SK-N-SH (cell line): ENCODE data around the gene LRRIQ3. TPM values are rescaled to one million over a fixed set of nuclear protein-coding genes. Genes with fewer than 3 reads are reported as not detected.

Experiments
- CTCF ChIA-PET: fragments of 300-600, 350-600 bp; formaldehyde crosslinking; extraction: SDS; loops from one replicate; lab custom pipeline; 2021; lab: Yijun Ruan, JAX
- POLR2A ChIA-PET: fragments of 350-600 bp; sonication (Branson Sonifier 250); formaldehyde crosslinking; extraction: SDS; loops from one replicate; lab custom pipeline; 2020; ENCODE audit warnings: antibody characterized with exemption, inconsistent platforms; lab: Yijun Ruan, JAX
- DNase-seq: peaks from one replicate; pipeline ENCODE4 v3.0.0; 2012
- H2AFZ ChIP-seq: fragments of 200-600 bp; sonication (generic); 2 replicates; pipeline ENCODE4 v1.8.1; 2016; ENCODE audit warnings: antibody characterized with exemption, mild to moderate bottlenecking, low read depth
- H3F3A ChIP-seq: fragments of 200-600 bp; sonication (generic); replicated peaks from 2 replicates; pipeline ENCODE3; 2016; ENCODE audit warnings: antibody characterized with exemption, mild to moderate bottlenecking; ENCODE audit not compliant: insufficient read depth
- H3K27ac ChIP-seq, 2 experiments: fragments of 200-500 bp in 1 of 2; fragments of 200-600 bp in 1 of 2; sonication (Bioruptor generic) in 1 of 2; sonication (generic), shearing (Covaris generic) in 1 of 2; 2 replicates each; pipeline versions ENCODE4 v1.5.1 to v1.6.1; 2014 to 2016; ENCODE audit warnings: low read depth in 2 of 2, inconsistent platforms in 1 of 2, low read length in 1 of 2, mild to moderate bottlenecking in 1 of 2, mixed read lengths in 1 of 2
- H3K27me3 ChIP-seq: fragments of 200-600 bp; sonication (generic), shearing (Covaris generic); 2 replicates; pipeline ENCODE4 v1.6.1; 2016; ENCODE audit warnings: mixed run types; ENCODE audit not compliant: insufficient read depth
- H3K36me3 ChIP-seq, 2 experiments: fragments of 200-500 bp in 1 of 2; fragments of 200-600 bp in 1 of 2; sonication (Bioruptor generic) in 1 of 2; sonication (generic) in 1 of 2; replicated peaks in 1 of 2; 2 replicates each; pipeline versions ENCODE3 to v1.5.1; 2014 to 2016; ENCODE audit warnings: low read length in 1 of 2, mild to moderate bottlenecking in 1 of 2; ENCODE audit not compliant: insufficient read depth in 2 of 2, control insufficient read depth in 1 of 2
- H3K4me1 ChIP-seq, 2 experiments: fragments of 200-500 bp in 1 of 2; fragments of 200-600 bp in 1 of 2; sonication (Bioruptor generic) in 1 of 2; sonication (generic), shearing (Covaris generic) in 1 of 2; 2 replicates each; pipeline versions ENCODE4 v1.5.1 to v1.6.1; 2014 to 2016; ENCODE audit warnings: low read depth in 1 of 2, low read length in 1 of 2, mixed run types in 1 of 2; ENCODE audit not compliant: insufficient read depth in 2 of 2, control insufficient read depth in 1 of 2
- H3K4me2 ChIP-seq: fragments of 200-600 bp; sonication (generic), shearing (Covaris generic); 2 replicates; pipeline ENCODE4 v1.6.1; 2017; ENCODE audit warnings: mixed run types
- H3K4me3 ChIP-seq, 2 experiments: fragments of 200-500 bp in 1 of 2; fragments of 200-600 bp in 1 of 2; sonication (Bioruptor generic) in 1 of 2; sonication (generic), shearing (Covaris generic) in 1 of 2; 2 replicates each; pipeline versions ENCODE4 v1.5.1 to v1.8.1; 2014 to 2016; ENCODE audit warnings: low read depth in 2 of 2, inconsistent platforms in 1 of 2, low read length in 1 of 2, mild to moderate bottlenecking in 1 of 2, mixed read lengths in 1 of 2, moderate library complexity in 1 of 2
- H3K79me2 ChIP-seq: fragments of 200-600 bp; sonication (generic); 2 replicates; pipeline ENCODE4 v1.8.1; 2017; ENCODE audit warnings: mild to moderate bottlenecking; ENCODE audit not compliant: insufficient read depth
- H3K9ac ChIP-seq: fragments of 200-600 bp; sonication (generic); 2 replicates; pipeline ENCODE4 v1.6.1; 2017; ENCODE audit warnings: mixed run types
- H3K9me2 ChIP-seq: fragments of 200-600 bp; sonication (generic); 2 replicates; pipeline ENCODE4 v1.6.1; 2017; ENCODE audit warnings: mixed run types
- H3K9me3 ChIP-seq: fragments of 200-600 bp; sonication (generic); 2 replicates; pipeline ENCODE4 v1.6.1; 2017; ENCODE audit warnings: mixed run types, mild to moderate bottlenecking, moderate library complexity
- H4K20me1 ChIP-seq: fragments of 200-600 bp; sonication (generic); 2 replicates; pipeline ENCODE4 v1.6.1; 2017; ENCODE audit warnings: mild to moderate bottlenecking, mixed run types; ENCODE audit not compliant: insufficient read depth
- CHD2 ChIP-seq: fragments of 150-350 bp; IDR thresholded peaks from 2 replicates; pipeline ENCODE4 v1.6.1; 2018; ENCODE audit warnings: low read length; ENCODE audit not compliant: partially characterized antibody
- ELF1 ChIP-seq: IDR thresholded peaks from 2 replicates; pipeline ENCODE4 v1.4.0; 2012
- EP300 ChIP-seq, 2 experiments: IDR thresholded peaks; 2 replicates each; pipeline versions ENCODE4 v1.4.0 to v1.6.1; 2012; ENCODE audit warnings: borderline replicate concordance in 1 of 2, low read depth in 1 of 2, low read length in 1 of 2
- FOSL2 ChIP-seq: IDR thresholded peaks from 2 replicates; pipeline ENCODE4 v1.4.0; 2012; ENCODE audit warnings: low read depth, mild to moderate bottlenecking, moderate library complexity, borderline replicate concordance
- FOXJ3 ChIP-seq: sonication (generic); formaldehyde crosslinking; IDR thresholded peaks from 2 replicates; pipeline ENCODE4 v1.5.1; 2020; ENCODE audit warnings: mild to moderate bottlenecking, missing genetic modification reagents
- MEF2A ChIP-seq: IDR thresholded peaks from 2 replicates; pipeline ENCODE4 v1.4.0; 2012; ENCODE audit warnings: low read depth, borderline replicate concordance
- NFIC ChIP-seq: IDR thresholded peaks from 2 replicates; pipeline ENCODE4 v1.4.0; 2012; ENCODE audit warnings: borderline replicate concordance
- REST ChIP-seq: IDR thresholded peaks from 2 replicates; pipeline ENCODE4 v1.6.1; 2012; ENCODE audit warnings: mild to moderate bottlenecking, low read depth, low read length, moderate library complexity
- RXRA ChIP-seq: IDR thresholded peaks from 2 replicates; pipeline ENCODE4 v1.4.0; 2012; ENCODE audit warnings: low read depth, mild to moderate bottlenecking, borderline replicate concordance
- SIN3A ChIP-seq: IDR thresholded peaks from 2 replicates; pipeline ENCODE4 v1.6.1; 2012; ENCODE audit warnings: low read depth, mild to moderate bottlenecking, low read length, moderate library complexity, borderline replicate concordance
- WGBS: methylation state at CpG from one replicate; pipeline ENCODE4 v1.1.6; 2017; ENCODE audit warnings: low lambda C conversion rate; 5-methylcytosine and 5-hydroxymethylcytosine counted together
- polyA plus RNA-seq, 3 experiments: library from polyadenylated mRNA; depleted of rRNA; stranded (reverse); fragments of >200 nt; gene quantifications; 2 replicates each; pipeline ENCODE4 v1.2.3, GENCODE V29; 2012
- TF ChIP-seq, protein P1 (sequence below): fragments of 150-350 bp; IDR thresholded peaks from 2 replicates; pipeline ENCODE4 v1.6.1; 2017; ENCODE audit warnings: antibody characterized with exemption, low read length, low read depth, borderline replicate concordance
- TF ChIP-seq, protein P2 (sequence below): IDR thresholded peaks from 2 replicates; pipeline ENCODE4 v1.4.0; 2012; ENCODE audit warnings: low read depth
- TF ChIP-seq, protein P3 (sequence below): IDR thresholded peaks from 2 replicates; pipeline ENCODE4 v1.4.0; 2012; ENCODE audit warnings: low read depth, borderline replicate concordance

The LRRIQ3 gene
- polyA plus RNA-seq, 1 of the 3 experiments (the other 2 are of a cell fraction): 0.56 TPM

DNA sequence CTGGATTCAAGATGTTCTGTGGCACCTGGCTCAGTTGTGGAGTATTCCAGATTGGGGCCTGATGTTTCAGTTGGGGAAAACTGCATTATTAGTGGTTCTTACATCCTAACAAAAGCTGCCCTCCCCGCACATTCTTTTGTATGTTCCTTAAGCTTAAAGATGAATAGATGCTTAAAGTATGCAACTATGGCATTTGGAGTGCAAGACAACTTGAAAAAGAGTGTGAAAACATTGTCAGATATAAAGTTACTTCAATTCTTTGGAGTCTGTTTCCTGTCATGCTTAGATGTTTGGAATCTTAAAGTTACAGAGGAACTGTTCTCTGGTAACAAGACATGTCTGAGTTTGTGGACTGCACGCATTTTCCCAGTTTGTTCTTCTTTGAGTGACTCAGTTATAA is 7.3 kb upstream of the LRRIQ3 start:
- CTCF ChIA-PET: no interaction called here

More for the DNA sequence above, 7.3 kb upstream of the LRRIQ3 start:
- no peaks in the 10 kb centered on the region for H3K27me3 ChIP-seq
- H3K36me3 ChIP-seq: peaks cover 26 to 33% of the 10 kb centered on the region in 2 experiments
- peak overlapping the region; percentile 15; the same call in 1 of the 2 replicates for H3K4me2 ChIP-seq
- H3K4me1 ChIP-seq: no peaks in the 10 kb centered on the region
- H4K20me1 ChIP-seq: no peaks in the 10 kb centered on the region
- POLR2A ChIA-PET: no interaction called here
- no peak overlapping the region for H3K4me3 ChIP-seq
- peaks cover 8% of the 10 kb centered on the region for H3F3A ChIP-seq
- no peak overlapping the region for H2AFZ ChIP-seq
- no peaks in the 10 kb centered on the region for H3K9me2 ChIP-seq
- H3K27ac ChIP-seq: peak overlapping the region in 1 of 2 experiments; percentile 25; a peak in 1 of 4 replicates
- no peaks in the 10 kb centered on the region for H3K9me3 ChIP-seq
- H3K9ac ChIP-seq: no peak overlapping the region
- WGBS: 88% methylated on average over 2 of the region's 2 CpGs
- no peaks in the 10 kb centered on the region for H3K79me2 ChIP-seq
- DNase-seq: no peak
- TF ChIP-seq RXRA (no peak), FOXJ3 (CRISPR knock-in tag) (no peak), ELF1 (no peak), CHD2 (no peak), MEF2A (no peak), FOSL2 (no peak), EP300 (IDR thresholded peaks at IDR 0.05; ENCODE audit: borderline replicate concordance in 1 of 2, low read depth in 1 of 2, low read length in 1 of 2) (no peak), SIN3A (no peak), REST (no peak), NFIC (no peak)
- TF ChIP-seq, protein P1, sequence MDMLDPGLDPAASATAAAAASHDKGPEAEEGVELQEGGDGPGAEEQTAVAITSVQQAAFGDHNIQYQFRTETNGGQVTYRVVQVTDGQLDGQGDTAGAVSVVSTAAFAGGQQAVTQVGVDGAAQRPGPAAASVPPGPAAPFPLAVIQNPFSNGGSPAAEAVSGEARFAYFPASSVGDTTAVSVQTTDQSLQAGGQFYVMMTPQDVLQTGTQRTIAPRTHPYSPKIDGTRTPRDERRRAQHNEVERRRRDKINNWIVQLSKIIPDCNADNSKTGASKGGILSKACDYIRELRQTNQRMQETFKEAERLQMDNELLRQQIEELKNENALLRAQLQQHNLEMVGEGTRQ: no peak
- TF ChIP-seq, protein P2, sequence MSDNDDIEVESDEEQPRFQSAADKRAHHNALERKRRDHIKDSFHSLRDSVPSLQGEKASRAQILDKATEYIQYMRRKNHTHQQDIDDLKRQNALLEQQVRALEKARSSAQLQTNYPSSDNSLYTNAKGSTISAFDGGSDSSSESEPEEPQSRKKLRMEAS: no peak
- TF ChIP-seq, protein P3, sequence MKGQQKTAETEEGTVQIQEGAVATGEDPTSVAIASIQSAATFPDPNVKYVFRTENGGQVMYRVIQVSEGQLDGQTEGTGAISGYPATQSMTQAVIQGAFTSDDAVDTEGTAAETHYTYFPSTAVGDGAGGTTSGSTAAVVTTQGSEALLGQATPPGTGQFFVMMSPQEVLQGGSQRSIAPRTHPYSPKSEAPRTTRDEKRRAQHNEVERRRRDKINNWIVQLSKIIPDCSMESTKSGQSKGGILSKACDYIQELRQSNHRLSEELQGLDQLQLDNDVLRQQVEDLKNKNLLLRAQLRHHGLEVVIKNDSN: no peak
